Keratinocyte (primary cell): ENCODE results near the gene OCEL1.

Experiments
- CTCF ChIP-seq, 3 experiments: IDR thresholded peaks in 1 of 3; conservative IDR thresholded peaks in 1 of 3; optimal IDR thresholded peaks in 1 of 3; 2 replicates in 2 of 3; 3 replicates in 1 of 3; pipeline versions ENCODE3 to v1.5.1; 2011; ENCODE audit warnings: low read length in 3 of 3, mild to moderate bottlenecking in 3 of 3, moderate library complexity in 2 of 3, control low read depth in 1 of 3, inconsistent platforms in 1 of 3; ENCODE audit not compliant: insufficient read depth in 2 of 3; ENCODE audit errors: extremely low read depth in 1 of 3
- EZH2 ChIP-seq: IDR thresholded peaks from one replicate; pipeline ENCODE4 v1.6.1; 2012; ENCODE audit warnings: inconsistent platforms, mild to moderate bottlenecking, low read length, moderate library complexity

- TF ChIP-seq EZH2 (no peak), CTCF (optimal IDR thresholded peaks at IDR 0.05 in 1 of 3, IDR thresholded peaks at IDR 0.05 in 1 of 3, conservative IDR thresholded peaks at IDR 0.05 in 1 of 3; ENCODE audit: extremely low read depth in 1 of 3, insufficient read depth in 2 of 3, low read length in 3 of 3) (no peak)
These were observed 40.4 kb upstream of the OCEL1 start for GRCh38 chr19:17185590-17185989.
